Body of pancreas (tissue), 4 donors: Measurements from ENCODE around the gene ABCA10. TPM values are rescaled to one million over a fixed set of nuclear protein-coding genes. Genes with fewer than 3 reads are reported as not detected.
A peak's percentile ranks its signal among the peaks of the same experiment; 100 is the strongest.
"Not testable (repeated sequence)": the region's sequence is repeated elsewhere in the genome, so short reads cannot be mapped to it uniquely, and the experiment has no call there.

Experiments
- ATAC-seq: fragments of 150-250 bp; one replicate; pipeline ENCODE4 v1.9.1; 2016
- DNase-seq, 4 donors: peaks; one replicate each; pipeline ENCODE4 v3.0.0-alpha.2; 2019
- H3K27ac ChIP-seq, 4 donors: fragments of 200-600 bp; sonication (generic); 1 replicate in 3 of 4; 2 replicates in 1 of 4; pipeline versions ENCODE4 v1.5.1 to v1.6.1; 2016 to 2019; ENCODE audit warnings: mild to moderate bottlenecking in 1 of 4, mixed read lengths in 1 of 4, moderate library complexity in 1 of 4
- H3K27me3 ChIP-seq, 2 donors: fragments of 200-600 bp; sonication (generic); one replicate each; pipeline ENCODE4 v1.6.0; 2016; ENCODE audit warnings: mild to moderate bottlenecking in 1 of 2
- H3K36me3 ChIP-seq, 2 donors: fragments of 200-600 bp; sonication (generic); replicated peaks in 1 of 2; 2 replicates each; pipeline ENCODE4 v1.5.1; 2016; ENCODE audit warnings: low read depth in 2 of 2; ENCODE audit not compliant: insufficient read depth in 1 of 2
- H3K4me1 ChIP-seq: fragments of 200-600 bp; sonication (generic); one replicate; pipeline ENCODE4 v1.6.0; 2016
- H3K4me3 ChIP-seq, 2 donors: fragments of 200-600 bp; sonication (generic); 1 replicate in 1 of 2; 2 replicates in 1 of 2; pipeline ENCODE4 v1.5.1; 2016 to 2019
- H3K9me3 ChIP-seq, 3 donors: fragments of 200-600 bp; sonication (generic); 1 replicate in 2 of 3; 2 replicates in 1 of 3; pipeline ENCODE4 v1.5.1; 2016
- POLR2A ChIP-seq, 3 donors: fragments of 450-650 bp; IDR thresholded peaks; one replicate each; pipeline ENCODE4 v1.6.1; 2016; ENCODE audit warnings: antibody characterized with exemption in 3 of 3, mild to moderate bottlenecking in 2 of 3
- WGBS, 2 donors: methylation state at CpG; one replicate each; pipeline ENCODE4 v1.1.5; 2017; 5-methylcytosine and 5-hydroxymethylcytosine counted together
- intact Hi-C: fragments of 100-400 bp; cut with DNase I; formaldehyde crosslinking; loops from one replicate; pipeline ENCODE4 v1.15.1; 2023
- total RNA-seq, 2 donors: library from RNA; depleted of rRNA; stranded (reverse); fragments of >200 nt; gene quantifications; one replicate each; pipeline ENCODE4 v1.1.0, GENCODE V29; 2016
- TF ChIP-seq, protein P1 (sequence below), 7 experiments: fragments of 450-650 bp in 4 of 7; fragments of 200-600 bp in 3 of 7; sonication (generic) in 3 of 7; IDR thresholded peaks; one replicate each; pipeline ENCODE4 v1.5.1; 2016 to 2019; ENCODE audit warnings: antibody characterized with exemption in 7 of 7

ABCA10 gene
- 10 to 100 TPM in 1 of 2 donors, 1 to 10 TPM in 1; 7.3 to 30.7 TPM for total RNA-seq

- WGBS, 2 donors: 86 to 88% methylated on average over 1 of the region's 1 CpG
- ATAC-seq (no peak), DNase-seq (no peak)
- TF ChIP-seq, protein P1, sequence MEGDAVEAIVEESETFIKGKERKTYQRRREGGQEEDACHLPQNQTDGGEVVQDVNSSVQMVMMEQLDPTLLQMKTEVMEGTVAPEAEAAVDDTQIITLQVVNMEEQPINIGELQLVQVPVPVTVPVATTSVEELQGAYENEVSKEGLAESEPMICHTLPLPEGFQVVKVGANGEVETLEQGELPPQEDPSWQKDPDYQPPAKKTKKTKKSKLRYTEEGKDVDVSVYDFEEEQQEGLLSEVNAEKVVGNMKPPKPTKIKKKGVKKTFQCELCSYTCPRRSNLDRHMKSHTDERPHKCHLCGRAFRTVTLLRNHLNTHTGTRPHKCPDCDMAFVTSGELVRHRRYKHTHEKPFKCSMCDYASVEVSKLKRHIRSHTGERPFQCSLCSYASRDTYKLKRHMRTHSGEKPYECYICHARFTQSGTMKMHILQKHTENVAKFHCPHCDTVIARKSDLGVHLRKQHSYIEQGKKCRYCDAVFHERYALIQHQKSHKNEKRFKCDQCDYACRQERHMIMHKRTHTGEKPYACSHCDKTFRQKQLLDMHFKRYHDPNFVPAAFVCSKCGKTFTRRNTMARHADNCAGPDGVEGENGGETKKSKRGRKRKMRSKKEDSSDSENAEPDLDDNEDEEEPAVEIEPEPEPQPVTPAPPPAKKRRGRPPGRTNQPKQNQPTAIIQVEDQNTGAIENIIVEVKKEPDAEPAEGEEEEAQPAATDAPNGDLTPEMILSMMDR (IDR thresholded peaks at IDR 0.05): no peak
- TF ChIP-seq POLR2A (IDR thresholded peaks at IDR 0.05): no peak
- intact Hi-C loops: no loop called here
- Histone ChIP-seq H3K36me3 (no peaks in the 10 kb centered on the region), H3K4me1 (no peaks in the 10 kb centered on the region), H3K27ac (peak within 1 kb of the TSS in 1 of 4 donors; percentile 46), H3K27me3 (no peaks in the 10 kb centered on the region), H3K9me3 (peaks cover 0 to 4% (median 0%) of the 10 kb centered on the region in 3 donors), H3K4me3 (no peak within 1 kb of the TSS)
These were observed at the start of gene ABCA10 for GRCh38 chr17:69228576-69228975. Gene ABCA10 (minus strand): TSS chr17:69228824. CDS start chr17:69225358, 3,466 bp downstream.

GRCh38 chr17:69276279-69276678 lies 47.7 kb upstream of the ABCA10 start:
- H3K27ac ChIP-seq, H3K4me1 ChIP-seq, H3K27me3 ChIP-seq, H3K36me3 ChIP-seq, ATAC-seq, DNase-seq, H3K4me3 ChIP-seq, intact Hi-C loops, H3K9me3 ChIP-seq: not testable (repeated sequence)
- WGBS, 2 donors: 97 to 100% methylated on average over 4 of the region's 4 CpGs

DNA sequence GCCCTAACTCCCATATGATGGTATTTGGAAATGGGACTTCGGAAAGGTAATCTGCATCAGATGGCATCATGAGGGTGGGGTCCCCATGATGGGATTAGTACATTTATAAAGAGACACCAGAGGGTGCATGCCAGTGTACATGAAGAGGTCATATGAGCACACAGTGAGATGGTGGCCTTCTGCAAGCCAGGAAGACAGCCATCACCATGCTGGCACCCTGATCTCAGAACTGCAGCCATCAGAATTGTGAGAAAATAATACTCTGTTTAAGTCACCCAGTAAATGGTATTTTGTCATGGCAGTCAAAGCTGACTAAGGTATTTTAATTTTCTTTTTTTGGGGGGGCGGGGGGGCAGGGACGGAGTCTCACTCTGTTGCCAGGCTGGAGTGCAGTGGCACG lies 47.1 kb upstream of the ABCA10 start:
- no peaks in the 10 kb centered on the region for H3K4me1 ChIP-seq
- no peaks in the 10 kb centered on the region for H3K27me3 ChIP-seq
- TF ChIP-seq, protein P1 (IDR thresholded peaks at IDR 0.05): no peak
- no peak for TF ChIP-seq POLR2A (IDR thresholded peaks at IDR 0.05)
- no peaks in the 10 kb centered on the region for H3K9me3 ChIP-seq
- H3K36me3 ChIP-seq: peaks cover 0 to 5% of the 10 kb centered on the region in 2 donors
- DNase-seq (no peak), ATAC-seq (no peak)
- intact Hi-C loops: no loop called here
- no peak overlapping the region for H3K4me3 ChIP-seq
- no peak overlapping the region for H3K27ac ChIP-seq
- 82 to 96% methylated on average over 4 of the region's 4 CpGs for WGBS, 2 donors

DNA sequence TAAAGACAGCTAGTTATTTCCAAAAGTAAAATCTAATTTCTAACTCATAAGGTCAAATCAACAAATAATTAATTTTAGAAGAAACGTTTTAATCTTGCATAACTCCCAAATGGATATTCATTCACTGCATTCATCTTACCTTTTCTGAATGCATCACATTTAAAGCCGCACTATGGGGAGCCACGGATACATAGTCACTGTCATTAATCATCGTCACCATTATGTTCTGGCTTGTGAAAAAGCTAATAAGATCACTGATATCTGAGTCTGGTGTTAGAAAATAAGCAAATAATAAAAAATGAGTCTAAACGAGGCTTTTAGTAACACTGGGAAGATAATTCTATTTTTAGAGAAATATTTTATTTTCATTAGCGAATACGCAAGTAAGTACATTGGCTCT lies 42.4 kb upstream of the ABCA10 start:
- peaks cover 0 to 3% of the 10 kb centered on the region in 2 donors for H3K36me3 ChIP-seq
- H3K4me1 ChIP-seq: no peaks in the 10 kb centered on the region
- intact Hi-C loops: no loop called here
- TF ChIP-seq, protein P1 (IDR thresholded peaks at IDR 0.05): no peak
- TF ChIP-seq POLR2A (IDR thresholded peaks at IDR 0.05): no peak
- no peaks in the 10 kb centered on the region for H3K9me3 ChIP-seq
- no peak overlapping the region for H3K4me3 ChIP-seq
- H3K27ac ChIP-seq: no peak overlapping the region
- no peak for DNase-seq
- 73 to 75% methylated on average over 7 of the region's 7 CpGs for WGBS, 2 donors
- H3K27me3 ChIP-seq: no peaks in the 10 kb centered on the region
- no peak for ATAC-seq

DNA sequence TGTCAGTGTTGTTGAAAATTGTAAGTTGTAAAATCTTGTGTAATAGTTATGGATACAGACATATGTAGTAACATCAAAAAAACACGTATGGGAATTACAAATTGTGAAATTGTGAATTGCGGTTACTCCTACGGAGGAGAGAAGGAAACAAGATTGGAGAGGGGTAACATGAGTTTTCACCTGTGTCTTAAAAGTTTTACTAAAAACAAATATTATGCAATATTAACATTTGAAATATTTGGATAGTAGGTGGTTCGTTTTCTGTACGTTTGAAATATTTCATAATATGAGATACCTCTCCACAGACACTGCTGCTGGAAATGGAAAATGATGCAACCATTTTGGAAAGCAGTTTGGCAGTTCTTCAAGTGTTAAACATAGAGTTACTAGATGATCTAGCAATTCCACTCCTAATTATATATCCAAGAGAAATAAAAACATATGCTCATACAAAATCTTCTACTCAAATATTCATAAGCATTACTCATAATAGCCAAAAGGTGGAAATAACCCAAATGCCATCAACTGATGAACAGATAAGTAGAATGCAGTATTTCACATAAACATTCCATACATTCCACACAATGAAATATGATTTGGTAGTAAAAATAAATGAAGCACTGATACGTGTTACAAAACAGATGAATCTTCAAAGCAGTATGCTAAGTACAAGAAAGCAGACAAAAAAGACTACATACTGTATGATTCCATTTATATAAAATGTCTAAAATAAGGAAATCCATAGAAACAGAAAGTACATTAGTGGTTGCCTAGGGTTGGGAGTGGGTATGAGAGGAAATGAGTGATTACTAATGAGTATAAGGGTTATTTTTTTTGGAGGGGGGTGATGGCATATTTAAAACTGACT lies 40.7 kb upstream of the ABCA10 start:
- Histone ChIP-seq H3K36me3 (no peaks in the 10 kb centered on the region), H3K4me1 (no peaks in the 10 kb centered on the region), H3K4me3 (no peak overlapping the region), H3K27me3 (no peaks in the 10 kb centered on the region), H3K9me3 (no peaks in the 10 kb centered on the region), H3K27ac (no peak overlapping the region)
- ATAC-seq (no peak), DNase-seq (no peak)
- TF ChIP-seq POLR2A (IDR thresholded peaks at IDR 0.05): no peak
- TF ChIP-seq, protein P1 (IDR thresholded peaks at IDR 0.05): no peak
- WGBS, 2 donors: 65 to 76% methylated on average over 6 of the region's 6 CpGs
- intact Hi-C loops: no loop called here
